Motor neuron (in vitro differentiated cells): ENCODE measurements around the gene KCNQ2. TPM values are rescaled to one million over a fixed set of nuclear protein-coding genes. Genes with fewer than 3 reads are reported as not detected.
A peak's percentile ranks its signal among the peaks of the same experiment; 100 is the strongest.

Experiments used
- ATAC-seq, 8 experiments: fragments of 200-7000 bp; cut with Tn5 transposase; replicated peaks in 6 of 8; 2 replicates each; pipeline ENCODE4 v1.8.0; 2021; ENCODE audit warnings: mild to moderate bottlenecking in 8 of 8, moderate library complexity in 8 of 8
- H3K27ac ChIP-seq, 2 donors: fragments of 250-450 bp; sonication (Bioruptor Pico); 2 replicates each; pipeline ENCODE4 v1.9.0; 2021; ENCODE audit warnings: antibody characterized with exemption in 2 of 2, mild to moderate bottlenecking in 2 of 2, moderate library complexity in 1 of 2
- H3K4me1 ChIP-seq, 2 donors: fragments of 250-450 bp; sonication (Bioruptor Pico); replicated peaks in 1 of 2; 2 replicates each; pipeline ENCODE4 v1.6.1; 2021; ENCODE audit warnings: antibody characterized with exemption in 2 of 2, mild to moderate bottlenecking in 2 of 2, moderate library complexity in 1 of 2
- H3K4me3 ChIP-seq, 5 donors: fragments of 250-450 bp; sonication (Bioruptor Pico); 2 replicates each; pipeline ENCODE4 v1.9.0; 2021; ENCODE audit warnings: antibody characterized with exemption in 5 of 5, mild to moderate bottlenecking in 5 of 5, moderate library complexity in 4 of 5
- WGBS, 10 experiments: fragments of 450-650 bp; shearing (Covaris generic); methylation state at CpG; one replicate each; pipeline ENCODE4 v1.0.0; 2022; 5-methylcytosine and 5-hydroxymethylcytosine counted together
- in situ Hi-C, 9 experiments: fragments of 400-800 bp; cut with MboI; loops; one replicate each; pipeline ENCODE4 v1.15.0; 2021; ENCODE audit warnings: low sequenced_read_pairs in 9 of 9, low pct_unique_long_range_greater_than_20kb in 2 of 9; ENCODE audit not compliant: unreplicated experiment in 9 of 9
- total RNA-seq, 8 experiments: library from RNA; unstranded; fragments of 300-600 nt; gene quantifications; 2 replicates each; pipeline versions ENCODE4 v1.2.3 to v1.2.4, GENCODE V29; 2022

Gene KCNQ2
- total RNA-seq, 8 experiments from 2014 or later = 0.18 to 124 (median 58.4) TPM

GRCh38 chr20:63509088-63509564, 36.7 kb upstream of the KCNQ2 start:
- no peak overlapping the region for H3K27ac ChIP-seq
- peak in 4 of 8 experiments; percentile 36 to 97 (median 94) for ATAC-seq
- no peak overlapping the region for H3K4me3 ChIP-seq
- peaks cover 0 to 2% of the 10 kb centered on the region in 2 donors for H3K4me1 ChIP-seq
- WGBS, 10 experiments = 0 to 95% (median 73%) methylated on average over 1 to 9 of the region's 9 CpGs
- in situ Hi-C loops = no loop called here

- in situ Hi-C loops = no loop called here
- Histone ChIP-seq H3K4me1 (peaks cover 5 to 10% of the 10 kb centered on the region in 2 donors), H3K27ac (no peak overlapping the region), H3K4me3 (no peak overlapping the region)
- WGBS, 10 experiments = 60 to 98% (median 74%) methylated on average over 1 to 18 of the region's 33 CpGs; no CpG with 5 or more reads in 2 of the 10 experiments
- no peak for ATAC-seq
Observed at GRCh38 chr20:63508072-63508768, 35.8 kb upstream of the KCNQ2 start.

- in situ Hi-C loops = no loop called here
- Histone ChIP-seq H3K4me1 (peaks cover 15 to 20% of the 10 kb centered on the region in 2 donors), H3K4me3 (no peak overlapping the region), H3K27ac (no peak overlapping the region)
- 33 to 100% (median 82%) methylated on average over 1 to 20 of the region's 30 CpGs for WGBS, 10 experiments
- ATAC-seq = no peak
Observed at GRCh38 chr20:63507083-63507743, 34.8 kb upstream of the KCNQ2 start.

GRCh38 chr20:63505723-63506122, 33.3 kb upstream of the KCNQ2 start:
- in situ Hi-C loops = no loop called here
- ATAC-seq = no peak
- 33 to 82% (median 69%) methylated on average over 1 to 7 of the region's 12 CpGs; no CpG with 5 or more reads in 1 of the 10 experiments for WGBS, 10 experiments
- Histone ChIP-seq H3K4me3 (no peak overlapping the region), H3K27ac (no peak overlapping the region), H3K4me1 (peaks cover 29 to 33% of the 10 kb centered on the region in 2 donors)

GRCh38 chr20:63505281-63505680, 32.8 kb upstream of the KCNQ2 start:
- WGBS, 10 experiments = 0 to 87% (median 60%) methylated on average over 1 to 4 of the region's 8 CpGs; no CpG with 5 or more reads in 2 of the 10 experiments
- H3K4me1 ChIP-seq = peaks cover 29 to 33% of the 10 kb centered on the region in 2 donors
- in situ Hi-C loops = no loop called here
- ATAC-seq = no peak
- H3K4me3 ChIP-seq = no peak overlapping the region
- H3K27ac ChIP-seq = no peak overlapping the region

GRCh38 chr20:63504642-63505041, 32.2 kb upstream of the KCNQ2 start:
- Histone ChIP-seq H3K4me3 (no peak overlapping the region), H3K4me1 (peaks cover 34 to 37% of the 10 kb centered on the region in 2 donors), H3K27ac (no peak overlapping the region)
- in situ Hi-C loops = no loop called here
- WGBS, 10 experiments = 8 to 100% (median 77%) methylated on average over 2 to 8 of the region's 9 CpGs
- no peak for ATAC-seq

- peak overlapping the region; percentile 86 to 89 for H3K27ac ChIP-seq
- 9 to 83% (median 40%) methylated on average over 1 to 4 of the region's 7 CpGs; no CpG with 5 or more reads in 5 of the 10 experiments for WGBS, 10 experiments
- in situ Hi-C loops = no loop called here
- peaks cover 38 to 41% of the 10 kb centered on the region in 2 donors for H3K4me1 ChIP-seq
- ATAC-seq = no peak
- no peak overlapping the region for H3K4me3 ChIP-seq
Observed at GRCh38 chr20:63503524-63503923, 31.1 kb upstream of the KCNQ2 start.

GRCh38 chr20:63502671-63503172, 30.3 kb upstream of the KCNQ2 start:
- H3K4me1 ChIP-seq = peaks cover 40 to 41% of the 10 kb centered on the region in 2 donors
- ATAC-seq = peak in 5 of 8 experiments; percentile 43 to 59 (median 54)
- H3K4me3 ChIP-seq = no peak overlapping the region
- WGBS, 10 experiments = 80 to 100% methylated on average over 1 to 3 of the region's 15 CpGs; no CpG with 5 or more reads in 8 of the 10 experiments
- H3K27ac ChIP-seq = peak overlapping the region; percentile 86 to 89
- in situ Hi-C loops = no loop called here

GRCh38 chr20:63501818-63502670, 29.6 kb upstream of the KCNQ2 start:
- peak overlapping the region in 2 of 5 donors; percentile 1 to 7 for H3K4me3 ChIP-seq
- 34 to 60% methylated on average over 1 to 4 of the region's 26 CpGs; no CpG with 5 or more reads in 8 of the 10 experiments for WGBS, 10 experiments

GRCh38 chr20:63500902-63501817, 28.7 kb upstream of the KCNQ2 start:
- peaks cover 55 to 56% of the 10 kb centered on the region in 2 donors for H3K4me1 ChIP-seq

More at GRCh38 chr20:63501818-63502670, 29.6 kb upstream of the KCNQ2 start:
- ATAC-seq = peak in 6 of 8 experiments; percentile 16 to 43 (median 40)
- H3K27ac ChIP-seq = peak overlapping the region; percentile 86 to 89
- H3K4me1 ChIP-seq = peaks cover 46 to 47% of the 10 kb centered on the region in 2 donors
- in situ Hi-C loops = no loop called here

GRCh38 chr20:63500151-63500901, 27.9 kb upstream of the KCNQ2 start:
- Histone ChIP-seq H3K4me3 (no peak overlapping the region), H3K27ac (peak overlapping the region in 1 of 2 donors; percentile 93), H3K4me1 (peaks cover 60 to 61% of the 10 kb centered on the region in 2 donors)
- no peak for ATAC-seq
- in situ Hi-C loops = no loop called here
- WGBS, 10 experiments = 40 to 90% (median 67%) methylated on average over 1 to 4 of the region's 24 CpGs; no CpG with 5 or more reads in 7 of the 10 experiments

More at GRCh38 chr20:63500902-63501817, 28.7 kb upstream of the KCNQ2 start:
- in situ Hi-C loops = no loop called here
- WGBS, 10 experiments = 42 to 90% (median 68%) methylated on average over 3 to 8 of the region's 27 CpGs; no CpG with 5 or more reads in 4 of the 10 experiments
- ATAC-seq = no peak
- H3K27ac ChIP-seq = peak overlapping the region; percentile 86 to 89
- no peak overlapping the region for H3K4me3 ChIP-seq
